Loucy (cell line): ENCODE measurements around the gene FBLN2.

ENCODE experiments used
- H2AFZ ChIP-seq: fragments of 200-600 bp; sonication (generic); 2 replicates; pipeline ENCODE4 v1.6.0; 2016; ENCODE audit warnings: antibody characterized with exemption, mild to moderate bottlenecking, low read length, moderate library complexity
- H3F3A ChIP-seq: fragments of 200-600 bp; 2 replicates; pipeline ENCODE4 v1.6.0; 2016; ENCODE audit warnings: antibody characterized with exemption, low read depth, mild to moderate bottlenecking
- H3K27me3 ChIP-seq: fragments of 200-600 bp; sonication (generic); 2 replicates; pipeline ENCODE4 v1.6.1; 2014; ENCODE audit warnings: low read length, mild to moderate bottlenecking; ENCODE audit not compliant: insufficient read depth, poor library complexity, severe bottlenecking
- H3K36me3 ChIP-seq: fragments of 200-600 bp; sonication (generic); 2 replicates; pipeline ENCODE4 v1.6.1; 2016; ENCODE audit warnings: low read length; ENCODE audit not compliant: insufficient read depth
- H3K4me1 ChIP-seq: fragments of 200-600 bp; sonication (generic); 2 replicates; pipeline ENCODE4 v1.5.1; 2014; ENCODE audit warnings: low read length, mild to moderate bottlenecking; ENCODE audit not compliant: insufficient read depth, poor library complexity, severe bottlenecking
- H3K4me2 ChIP-seq: fragments of 200-600 bp; sonication (generic); 2 replicates; pipeline ENCODE4 v1.6.0; 2014; ENCODE audit warnings: antibody characterized with exemption, low read length, low read depth, mild to moderate bottlenecking; ENCODE audit not compliant: poor library complexity, severe bottlenecking
- H3K4me3 ChIP-seq: fragments of 200-600 bp; sonication (generic); 2 replicates; pipeline ENCODE4 v1.5.1; 2014; ENCODE audit warnings: low read length, mild to moderate bottlenecking, mixed read lengths; ENCODE audit not compliant: poor library complexity, severe bottlenecking
- H3K79me2 ChIP-seq: fragments of 200-600 bp; sonication (generic); 2 replicates; pipeline ENCODE4 v1.6.1; 2014; ENCODE audit warnings: low read length; ENCODE audit not compliant: insufficient read depth
- H3K9ac ChIP-seq: fragments of 200-600 bp; sonication (generic); 2 replicates; pipeline ENCODE4 v1.6.0; 2014; ENCODE audit warnings: mild to moderate bottlenecking, low read depth, low read length, moderate library complexity; ENCODE audit not compliant: poor library complexity, severe bottlenecking
- H3K9me2 ChIP-seq: fragments of 200-600 bp; sonication (generic); replicated peaks from 2 replicates; pipeline ENCODE4 v1.6.1; 2016; ENCODE audit warnings: low read depth, low read length, mixed read lengths
- H3K9me3 ChIP-seq: fragments of 200-600 bp; sonication (generic); 2 replicates; pipeline ENCODE4 v1.6.1; 2014; ENCODE audit warnings: mild to moderate bottlenecking, antibody characterized with exemption, low read length, low read depth; ENCODE audit not compliant: insufficient read depth
- H4K20me1 ChIP-seq: fragments of 200-600 bp; sonication (generic); 2 replicates; pipeline ENCODE4 v1.6.0; 2014; ENCODE audit warnings: antibody characterized with exemption, low read length, mild to moderate bottlenecking; ENCODE audit not compliant: insufficient read depth, poor library complexity, severe bottlenecking
- CTCF ChIP-seq: fragments of 200-600 bp; sonication (generic); conservative IDR thresholded peaks from 2 replicates; pipeline ENCODE4 v1.5.1; 2014; ENCODE audit warnings: mild to moderate bottlenecking, antibody characterized with exemption, low read length
- EZH2phosphoT487 ChIP-seq: fragments of 200-600 bp; IDR thresholded peaks from 2 replicates; pipeline ENCODE4 v1.6.1; 2018; ENCODE audit warnings: antibody characterized with exemption, mild to moderate bottlenecking, moderate library complexity, borderline replicate concordance

Gene FBLN2

GRCh38 chr3:13645801-13646637, 97.1 kb downstream of the FBLN2 start:
- Histone ChIP-seq H3K36me3 (no peaks in the 10 kb centered on the region), H3K4me1 (peaks cover 8% of the 10 kb centered on the region), H2AFZ (no peak overlapping the region), H3K79me2 (no peaks in the 10 kb centered on the region), H3F3A (no peaks in the 10 kb centered on the region), H3K9me3 (no peaks in the 10 kb centered on the region), H3K4me3 (no peak overlapping the region), H3K9me2 (no peaks in the 10 kb centered on the region), H3K4me2 (no peak overlapping the region), H3K9ac (no peak overlapping the region), H4K20me1 (no peaks in the 10 kb centered on the region), H3K27me3 (no peaks in the 10 kb centered on the region)
- no peak for TF ChIP-seq EZH2phosphoT487
- no peak for TF ChIP-seq CTCF

- Histone ChIP-seq H3K4me1 (peaks cover 8% of the 10 kb centered on the region), H2AFZ (peak overlapping the region; percentile 21; the same call in 1 of the 2 replicates), H4K20me1 (no peaks in the 10 kb centered on the region), H3K4me3 (no peak overlapping the region), H3K4me2 (peak overlapping the region; percentile 21), H3F3A (no peaks in the 10 kb centered on the region), H3K9ac (no peak overlapping the region), H3K9me2 (no peaks in the 10 kb centered on the region), H3K27me3 (no peaks in the 10 kb centered on the region), H3K36me3 (no peaks in the 10 kb centered on the region), H3K79me2 (no peaks in the 10 kb centered on the region), H3K9me3 (no peaks in the 10 kb centered on the region)
- TF ChIP-seq EZH2phosphoT487 (no peak), CTCF (no peak)
These were observed 98.6 kb downstream of the FBLN2 start for GRCh38 chr3:13647298-13648059.

- Histone ChIP-seq H3K9ac (no peak overlapping the region), H3K4me2 (peak overlapping the region; percentile 21), H3K4me3 (no peak overlapping the region), H4K20me1 (no peaks in the 10 kb centered on the region), H3F3A (no peaks in the 10 kb centered on the region), H3K79me2 (no peaks in the 10 kb centered on the region), H3K9me2 (no peaks in the 10 kb centered on the region), H3K36me3 (no peaks in the 10 kb centered on the region), H2AFZ (peak overlapping the region; percentile 72), H3K9me3 (no peaks in the 10 kb centered on the region), H3K4me1 (peaks cover 8% of the 10 kb centered on the region), H3K27me3 (no peaks in the 10 kb centered on the region)
- TF ChIP-seq CTCF (peak; percentile 99), EZH2phosphoT487 (no peak)
These were observed 99.4 kb downstream of the FBLN2 start for GRCh38 chr3:13648060-13649001.
